Activated T-helper 17 cell treated with anti-CD3 and anti-CD28 coated beads, Interleukin-2, amount 50 U/mL, for 72 hours (primary cell): ENCODE measurements around the gene QKI. TPM values are rescaled to one million over a fixed set of nuclear protein-coding genes. Genes with fewer than 3 reads are reported as not detected.

Experiments
- ATAC-seq: fragments of 150-1000 bp; cut with Tn5 transposase; replicated peaks from 2 replicates; pipeline ENCODE4 v1.10.0; 2021; ENCODE audit warnings: mild to moderate bottlenecking, moderate library complexity
- H3K27ac Mint-ChIP-seq: one replicate; pipeline ENCODE4 v1.8.0; 2022; ENCODE audit warnings: mixed read lengths
- H3K27me3 Mint-ChIP-seq: one replicate; pipeline ENCODE4 v1.8.0; 2022; ENCODE audit warnings: mixed read lengths
- H3K36me3 Mint-ChIP-seq: one replicate; pipeline ENCODE4 v1.8.0; 2022; ENCODE audit warnings: low read depth, mild to moderate bottlenecking, mixed read lengths
- H3K4me1 Mint-ChIP-seq: one replicate; pipeline ENCODE4 v1.8.0; 2022; ENCODE audit warnings: mixed read lengths
- H3K4me3 Mint-ChIP-seq: one replicate; pipeline ENCODE4 v1.8.0; 2022; ENCODE audit warnings: mild to moderate bottlenecking, mixed read lengths
- H3K9me3 Mint-ChIP-seq: one replicate; pipeline ENCODE4 v1.8.0; 2022; ENCODE audit warnings: mixed read lengths
- total RNA-seq, 2 donors: library from RNA; stranded (reverse); gene quantifications; one replicate each; pipeline ENCODE4 v1.2.3, GENCODE V29; 2022

The QKI gene
- total RNA-seq, 2 donors from 2014 or later, result 41.3 to 49.0 TPM

DNA sequence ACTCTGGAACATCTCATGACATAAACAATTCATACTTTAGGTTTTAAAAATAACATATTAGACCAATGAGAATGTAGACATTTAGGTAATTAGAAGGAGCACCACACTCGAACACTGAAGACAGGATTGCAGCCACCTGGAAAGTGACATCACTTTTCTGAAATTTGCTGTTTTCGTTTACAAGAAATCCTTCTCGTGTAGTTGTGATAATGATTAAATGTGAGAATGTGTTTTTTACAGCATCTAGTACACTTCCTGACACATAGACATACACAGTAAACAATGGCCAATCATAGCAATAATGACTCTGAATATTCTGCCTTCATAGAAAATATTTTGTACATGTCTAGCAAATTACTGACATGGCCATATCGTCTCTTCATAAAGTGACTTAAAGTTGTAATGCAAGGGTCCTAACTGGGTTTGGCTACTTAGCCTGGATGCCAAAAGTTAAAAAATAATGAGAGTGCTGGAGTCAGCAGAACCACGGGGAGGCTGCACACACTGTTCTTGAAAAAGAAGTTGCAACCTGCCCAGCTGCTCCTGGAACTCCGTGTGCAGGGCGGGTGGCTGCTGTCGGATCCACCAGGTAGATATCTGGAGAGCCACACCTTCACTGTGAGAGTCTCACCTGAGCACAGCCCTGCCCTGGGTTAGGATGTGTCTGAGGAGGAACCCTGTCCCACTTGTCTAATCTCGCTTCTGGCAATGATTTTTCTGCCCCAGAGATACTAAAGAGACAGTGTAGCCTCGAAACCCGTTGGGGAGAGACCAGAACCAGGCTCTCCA, 212.9 kb downstream of the QKI start:
- H3K4me1 Mint-ChIP-seq, result no peaks in the 10 kb centered on the region
- no peaks in the 10 kb centered on the region for H3K36me3 Mint-ChIP-seq
- no peak overlapping the region for H3K4me3 Mint-ChIP-seq
- no peaks in the 10 kb centered on the region for H3K9me3 Mint-ChIP-seq
- ATAC-seq, result no peak
- H3K27ac Mint-ChIP-seq, result no peak overlapping the region
- H3K27me3 Mint-ChIP-seq, result peaks cover 7% of the 10 kb centered on the region
